DND-41 (cell line): ENCODE data around the gene TCF7L2.

Experiments used
- EZH2 ChIP-seq: IDR thresholded peaks from 3 replicates; pipeline ENCODE4 v1.6.1; 2012; ENCODE audit warnings: borderline replicate concordance, low read depth, mild to moderate bottlenecking, moderate library complexity, low read length, inconsistent platforms; ENCODE audit not compliant: severe bottlenecking
- TF ChIP-seq, protein P1 (sequence below): IDR thresholded peaks from 2 replicates; pipeline ENCODE4 v1.5.1; 2012; ENCODE audit warnings: borderline replicate concordance, low read length, moderate library complexity, mild to moderate bottlenecking; ENCODE audit not compliant: poor library complexity, severe bottlenecking; ENCODE audit errors: extremely low read depth

DNA sequence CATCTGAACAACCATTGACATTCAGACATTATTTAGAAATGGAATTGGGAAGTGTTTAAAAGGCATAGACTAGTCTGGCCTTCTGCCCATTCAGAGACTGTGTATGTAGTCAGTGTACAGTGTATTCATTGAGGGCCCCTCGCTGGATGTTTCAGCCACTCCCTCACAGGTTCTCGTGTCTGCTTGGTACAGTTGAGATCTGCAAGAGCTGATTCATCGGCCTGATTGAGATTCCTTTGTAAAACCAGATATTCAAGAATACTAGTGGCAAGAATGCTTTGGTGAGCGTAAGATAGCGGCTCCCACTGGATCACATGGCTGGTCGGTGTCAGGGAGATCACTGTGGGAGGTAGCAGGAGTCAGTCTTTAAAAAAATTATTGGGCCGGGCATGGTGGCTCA lies 119.5 kb downstream of the TCF7L2 start:
- TF ChIP-seq, protein P1, sequence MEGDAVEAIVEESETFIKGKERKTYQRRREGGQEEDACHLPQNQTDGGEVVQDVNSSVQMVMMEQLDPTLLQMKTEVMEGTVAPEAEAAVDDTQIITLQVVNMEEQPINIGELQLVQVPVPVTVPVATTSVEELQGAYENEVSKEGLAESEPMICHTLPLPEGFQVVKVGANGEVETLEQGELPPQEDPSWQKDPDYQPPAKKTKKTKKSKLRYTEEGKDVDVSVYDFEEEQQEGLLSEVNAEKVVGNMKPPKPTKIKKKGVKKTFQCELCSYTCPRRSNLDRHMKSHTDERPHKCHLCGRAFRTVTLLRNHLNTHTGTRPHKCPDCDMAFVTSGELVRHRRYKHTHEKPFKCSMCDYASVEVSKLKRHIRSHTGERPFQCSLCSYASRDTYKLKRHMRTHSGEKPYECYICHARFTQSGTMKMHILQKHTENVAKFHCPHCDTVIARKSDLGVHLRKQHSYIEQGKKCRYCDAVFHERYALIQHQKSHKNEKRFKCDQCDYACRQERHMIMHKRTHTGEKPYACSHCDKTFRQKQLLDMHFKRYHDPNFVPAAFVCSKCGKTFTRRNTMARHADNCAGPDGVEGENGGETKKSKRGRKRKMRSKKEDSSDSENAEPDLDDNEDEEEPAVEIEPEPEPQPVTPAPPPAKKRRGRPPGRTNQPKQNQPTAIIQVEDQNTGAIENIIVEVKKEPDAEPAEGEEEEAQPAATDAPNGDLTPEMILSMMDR: no peak
- no peak for TF ChIP-seq EZH2
